Chondrocyte (in vitro differentiated cells): ENCODE results near the gene SRRM5. TPM values are rescaled to one million over a fixed set of nuclear protein-coding genes. Genes with fewer than 3 reads are reported as not detected.

ENCODE experiments used
- DNase-seq: peaks from one replicate; pipeline ENCODE4 v3.0.0; 2021; ENCODE audit warnings: mixed read lengths, low spot score
- H3K27ac Mint-ChIP-seq: one replicate; pipeline ENCODE4 v1.8.0; 2021; ENCODE audit warnings: mild to moderate bottlenecking, moderate library complexity, mixed read lengths; ENCODE audit not compliant: unreplicated experiment
- H3K27me3 Mint-ChIP-seq: 2 replicates; pipeline ENCODE4 v1.8.0; 2021; ENCODE audit warnings: low read depth, mixed read lengths
- H3K36me3 Mint-ChIP-seq: 2 replicates; pipeline ENCODE4 v1.8.0; 2021; ENCODE audit warnings: low read depth, mixed read lengths
- H3K4me1 Mint-ChIP-seq: 2 replicates; pipeline ENCODE4 v1.8.0; 2021; ENCODE audit warnings: low read depth, mild to moderate bottlenecking, mixed read lengths
- H3K4me3 Mint-ChIP-seq: one replicate; pipeline ENCODE4 v1.8.0; 2021; ENCODE audit warnings: mild to moderate bottlenecking, moderate library complexity, mixed read lengths; ENCODE audit not compliant: unreplicated experiment
- H3K9me3 Mint-ChIP-seq: 2 replicates; pipeline ENCODE4 v1.8.0; 2021; ENCODE audit warnings: low read depth, mixed read lengths
- total RNA-seq: library from RNA; stranded (reverse); gene quantifications from 3 replicates; pipeline ENCODE4 v1.2.1, GENCODE V29; 2021
- TF ChIP-seq, protein P1 (sequence below): fragments of 200-600 bp; sonication (generic); IDR thresholded peaks from 2 replicates; pipeline ENCODE4 v1.5.0; 2021; ENCODE audit warnings: antibody characterized with exemption, mild to moderate bottlenecking, moderate library complexity

Gene SRRM5
- total RNA-seq, 1 donor from 2014 or later: 0.12 TPM

DNA sequence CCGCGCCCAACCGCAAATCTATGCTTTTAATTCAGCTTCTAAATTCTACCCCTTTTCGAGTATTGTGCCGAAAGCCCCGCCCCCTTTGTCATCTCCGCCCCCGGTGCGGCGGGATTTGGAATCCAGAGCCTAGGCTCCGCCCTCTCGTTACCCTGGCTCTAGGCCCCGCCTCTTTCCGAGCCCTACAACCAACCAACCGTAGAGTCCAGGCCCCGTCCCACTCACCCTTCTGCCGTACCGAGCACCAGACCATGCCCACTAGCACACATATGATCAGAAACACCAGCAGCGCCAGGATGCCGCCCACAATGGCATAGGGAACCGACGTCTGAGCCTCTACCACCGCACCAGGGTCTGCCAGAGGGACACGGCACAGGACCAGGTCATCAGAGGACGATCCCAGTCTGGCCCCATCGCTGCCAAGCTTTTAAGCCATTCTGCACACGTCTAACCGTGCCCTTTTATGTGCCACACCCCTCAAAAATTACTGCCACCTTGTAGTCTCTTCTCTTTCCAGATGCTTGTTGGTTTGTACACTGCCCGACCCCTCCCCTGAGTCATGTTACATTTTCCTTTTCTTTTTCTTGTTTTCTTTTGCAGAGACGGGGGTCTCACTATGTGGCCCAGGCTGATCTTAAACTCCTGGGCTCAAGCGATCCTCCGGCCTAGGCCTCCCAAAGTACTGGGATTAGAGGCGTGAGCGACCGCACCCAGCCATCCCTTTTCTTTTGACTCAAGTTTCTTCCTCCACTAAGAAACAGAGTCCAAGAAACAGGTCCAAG is 12.2 kb downstream of the SRRM5 start:
- H3K4me1 Mint-ChIP-seq: peaks cover 11% of the 10 kb centered on the region
- H3K27me3 Mint-ChIP-seq: no peaks in the 10 kb centered on the region
- TF ChIP-seq, protein P1, sequence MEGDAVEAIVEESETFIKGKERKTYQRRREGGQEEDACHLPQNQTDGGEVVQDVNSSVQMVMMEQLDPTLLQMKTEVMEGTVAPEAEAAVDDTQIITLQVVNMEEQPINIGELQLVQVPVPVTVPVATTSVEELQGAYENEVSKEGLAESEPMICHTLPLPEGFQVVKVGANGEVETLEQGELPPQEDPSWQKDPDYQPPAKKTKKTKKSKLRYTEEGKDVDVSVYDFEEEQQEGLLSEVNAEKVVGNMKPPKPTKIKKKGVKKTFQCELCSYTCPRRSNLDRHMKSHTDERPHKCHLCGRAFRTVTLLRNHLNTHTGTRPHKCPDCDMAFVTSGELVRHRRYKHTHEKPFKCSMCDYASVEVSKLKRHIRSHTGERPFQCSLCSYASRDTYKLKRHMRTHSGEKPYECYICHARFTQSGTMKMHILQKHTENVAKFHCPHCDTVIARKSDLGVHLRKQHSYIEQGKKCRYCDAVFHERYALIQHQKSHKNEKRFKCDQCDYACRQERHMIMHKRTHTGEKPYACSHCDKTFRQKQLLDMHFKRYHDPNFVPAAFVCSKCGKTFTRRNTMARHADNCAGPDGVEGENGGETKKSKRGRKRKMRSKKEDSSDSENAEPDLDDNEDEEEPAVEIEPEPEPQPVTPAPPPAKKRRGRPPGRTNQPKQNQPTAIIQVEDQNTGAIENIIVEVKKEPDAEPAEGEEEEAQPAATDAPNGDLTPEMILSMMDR: no peak
- H3K9me3 Mint-ChIP-seq: no peaks in the 10 kb centered on the region
- DNase-seq: no peak
- H3K36me3 Mint-ChIP-seq: no peaks in the 10 kb centered on the region
- no peak overlapping the region for H3K27ac Mint-ChIP-seq
- no peak overlapping the region for H3K4me3 Mint-ChIP-seq

DNA sequence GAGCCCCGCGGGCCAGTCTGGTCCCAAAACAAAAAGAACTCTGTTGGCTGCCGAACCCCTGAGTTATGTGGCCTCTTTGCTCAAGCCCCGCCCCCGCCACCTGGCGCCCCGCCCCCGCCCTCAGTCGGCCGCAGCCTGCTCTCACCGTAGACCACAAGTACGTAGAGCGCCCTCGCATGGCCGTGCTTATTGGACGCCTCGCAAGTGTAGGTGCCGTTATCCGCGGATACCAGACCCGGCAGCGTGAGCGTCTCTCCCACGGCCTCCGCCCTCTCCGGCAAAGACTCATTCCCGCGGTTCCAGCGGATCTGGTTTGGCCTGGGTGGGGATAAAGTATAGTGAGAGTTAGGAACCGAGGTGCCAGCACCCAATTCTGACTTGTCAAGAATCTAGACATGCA is 13.0 kb downstream of the SRRM5 start:
- TF ChIP-seq, protein P1: no peak
- Mint-ChIP-seq H3K4me1 (peaks cover 9% of the 10 kb centered on the region), H3K36me3 (no peaks in the 10 kb centered on the region), H3K9me3 (no peaks in the 10 kb centered on the region), H3K27me3 (no peaks in the 10 kb centered on the region), H3K27ac (no peak overlapping the region), H3K4me3 (no peak overlapping the region)
- DNase-seq: no peak

DNA sequence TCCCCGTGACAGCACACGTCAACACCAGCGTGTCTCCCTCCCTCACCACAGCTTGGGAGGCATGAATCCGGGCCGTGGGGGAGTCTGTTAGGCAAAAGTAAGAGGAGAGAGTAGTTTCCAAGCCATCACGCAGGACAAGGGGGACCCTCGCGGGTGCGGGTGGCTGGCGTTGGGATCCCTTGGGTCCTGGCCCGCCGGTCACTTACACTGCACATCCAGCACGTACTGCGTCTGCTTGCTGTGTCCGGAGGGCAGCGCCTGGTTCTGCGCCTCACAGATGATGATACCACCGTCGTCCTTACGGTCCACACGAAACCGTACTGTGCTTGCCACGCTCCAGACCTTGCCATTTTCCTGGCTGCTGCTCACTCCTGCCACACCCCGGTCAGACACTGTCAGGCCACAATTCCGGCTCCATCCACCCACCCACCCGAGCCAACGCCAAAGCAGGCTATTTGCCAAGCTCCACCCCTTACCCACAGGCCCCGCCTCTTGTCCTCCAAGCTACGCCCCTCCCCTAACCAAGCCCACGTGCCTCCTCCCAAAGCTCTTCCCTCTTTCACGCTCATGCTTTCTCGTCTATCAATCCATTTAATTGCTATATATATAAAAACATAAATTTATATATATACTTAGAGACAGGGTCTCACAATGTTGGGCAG is 14.2 kb downstream of the SRRM5 start:
- Mint-ChIP-seq H3K36me3 (no peaks in the 10 kb centered on the region), H3K9me3 (no peaks in the 10 kb centered on the region), H3K4me3 (no peak overlapping the region), H3K27me3 (no peaks in the 10 kb centered on the region), H3K4me1 (no peaks in the 10 kb centered on the region), H3K27ac (no peak overlapping the region)
- DNase-seq: no peak
- TF ChIP-seq, protein P1: no peak

DNA sequence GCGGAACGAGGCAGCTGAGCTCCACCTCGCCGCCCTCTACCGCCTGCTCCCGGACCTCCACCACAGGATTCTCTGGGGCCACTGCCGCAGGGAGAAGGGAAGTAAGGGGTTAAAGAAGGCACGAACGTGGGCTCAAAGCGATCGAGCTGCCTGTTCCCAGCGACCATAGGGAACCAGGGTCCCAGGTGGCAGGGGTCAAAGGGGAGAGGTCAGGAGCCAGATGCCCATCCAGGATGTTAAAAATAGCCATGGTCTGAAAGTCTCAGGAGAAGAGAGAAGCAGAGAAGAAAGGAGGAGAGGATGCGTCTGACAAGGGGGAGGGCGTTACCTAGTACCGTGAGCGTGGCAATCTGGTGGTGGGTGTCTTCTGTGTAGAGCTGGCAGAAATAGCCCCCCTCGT is 14.9 kb downstream of the SRRM5 start:
- Mint-ChIP-seq H3K9me3 (no peaks in the 10 kb centered on the region), H3K36me3 (no peaks in the 10 kb centered on the region), H3K27ac (no peak overlapping the region), H3K4me1 (no peaks in the 10 kb centered on the region), H3K4me3 (no peak overlapping the region), H3K27me3 (no peaks in the 10 kb centered on the region)
- TF ChIP-seq, protein P1: no peak
- no peak for DNase-seq

DNA sequence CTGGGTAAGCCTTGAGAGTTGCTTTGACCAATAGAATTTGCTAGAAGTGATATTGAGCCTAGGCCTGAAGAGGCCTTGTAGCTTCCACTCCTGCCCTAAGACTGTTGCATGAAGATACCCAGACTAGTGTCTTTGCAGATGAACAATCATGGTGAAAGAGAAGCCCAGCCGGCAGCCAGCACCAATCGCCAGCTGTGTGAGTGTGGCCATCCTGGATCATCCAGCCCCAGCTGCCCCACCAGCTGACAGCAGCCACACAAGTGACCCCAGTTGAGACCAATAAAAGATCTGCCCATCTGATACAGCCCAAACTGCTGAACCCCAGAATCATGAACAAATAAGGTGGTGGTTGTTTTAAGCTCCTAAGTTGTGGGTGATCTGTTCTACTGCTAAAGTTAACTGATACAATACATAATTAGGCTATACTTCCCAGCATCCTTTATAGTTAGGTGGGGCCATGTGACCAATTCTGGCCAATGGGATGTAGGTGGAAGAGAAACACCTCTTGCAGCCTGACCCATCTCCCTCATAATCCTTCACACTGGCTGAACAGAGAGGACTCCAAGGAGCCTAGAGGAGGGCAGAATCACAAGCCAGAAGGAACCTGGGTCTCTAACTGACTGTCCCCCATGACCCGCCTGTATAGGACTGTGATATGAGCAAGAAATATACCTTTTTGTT is 16.9 kb downstream of the SRRM5 start:
- Mint-ChIP-seq H3K36me3 (no peaks in the 10 kb centered on the region), H3K9me3 (no peaks in the 10 kb centered on the region), H3K27me3 (no peaks in the 10 kb centered on the region), H3K27ac (no peak overlapping the region), H3K4me1 (no peaks in the 10 kb centered on the region), H3K4me3 (no peak overlapping the region)
- DNase-seq: no peak
- TF ChIP-seq, protein P1: no peak
